ENCODE measurements around the gene VDAC1. TPM values are rescaled to one million over a fixed set of nuclear protein-coding genes. Genes with fewer than 3 reads are reported as not detected.

The VDAC1 gene
- total and polyA plus RNA-seq, 2 of the 8 experiments (the other 6 are each of a cell fraction or from before 2014, with no cell fraction given), result 111 to 301 TPM

GRCh38 chr5:133983674-133984073 lies 21.1 kb downstream of the VDAC1 start:
- Histone ChIP-seq H3K9ac (replicated peaks in 1 of 4; ENCODE audit: extremely low read depth in 1 of 4, low read depth in 3 of 4, low read length in 3 of 4) (no peak overlapping the region), H2BK5ac (ENCODE audit: low read depth, low read length) (no peak overlapping the region), H4K5ac (ENCODE audit: insufficient read length, low read depth, low read length) (no peak overlapping the region), H2BK15ac (ENCODE audit: low read length) (no peak overlapping the region), H3K9me3 (ENCODE audit: insufficient read depth in 2 of 2, low read depth in 1 of 2, low read length in 1 of 2) (no peaks in the 10 kb centered on the region), H3K27me3 (replicated peaks in 1 of 4; ENCODE audit: control insufficient read depth in 3 of 4, extremely low read depth in 1 of 4, insufficient read depth in 3 of 4, low read length in 3 of 4) (no peaks in the 10 kb centered on the region), H2BK120ac (replicated peaks; ENCODE audit: low read depth, low read length) (no peak overlapping the region), H2BK20ac (ENCODE audit: low read length) (no peak overlapping the region), H4K91ac (replicated peaks; ENCODE audit: insufficient read length, low read length) (no peak overlapping the region), H3K4me2 (ENCODE audit: insufficient read depth in 1 of 2, low read depth in 2 of 2, low read length in 2 of 2) (no peak overlapping the region), H2AFZ (ENCODE audit: low read length) (no peak overlapping the region), H3K56ac (replicated peaks; ENCODE audit: insufficient read length, low read depth, low read length) (no peak overlapping the region), H3K79me1 (ENCODE audit: low read depth, low read length) (no peaks in the 10 kb centered on the region; the same call in none of the 2 replicates), H2BK12ac (ENCODE audit: low read depth, low read length) (no peak overlapping the region), H2AK5ac (ENCODE audit: low read depth, low read length) (no peak overlapping the region), H3K79me2 (ENCODE audit: control insufficient read depth in 1 of 2, insufficient read depth in 2 of 2, low read length in 2 of 2) (peaks cover 4 to 12% of the 10 kb centered on the region in 2 experiments; a peak in 2 of 4 replicates), H3K14ac (ENCODE audit: insufficient read length) (no peak overlapping the region), H3K27ac (ENCODE audit: low read depth, low read length) (no peak overlapping the region), H3K4me3 (ENCODE audit: extremely low read depth in 1 of 4, insufficient read depth in 2 of 4, low read depth in 3 of 4, low read length in 4 of 4) (no peak overlapping the region), H3K23me2 (ENCODE audit: low read depth, low read length) (no peaks in the 10 kb centered on the region), H3K23ac (ENCODE audit: insufficient read length) (no peak overlapping the region), H3K36me3 (ENCODE audit: control insufficient read depth in 2 of 4, insufficient read depth in 4 of 4, low read length in 3 of 4) (peaks cover 11 to 69% (median 41%) of the 10 kb centered on the region in 4 experiments), H3K4me1 (replicated peaks in 1 of 4; ENCODE audit: control insufficient read depth in 3 of 4, insufficient read depth in 4 of 4, low read length in 3 of 4) (no peaks in the 10 kb centered on the region), H4K20me1 (replicated peaks in 1 of 2; ENCODE audit: control insufficient read depth in 1 of 2, insufficient read depth in 2 of 2, low read length in 2 of 2) (peaks cover 6 to 16% of the 10 kb centered on the region in 2 experiments), H4K8ac (ENCODE audit: extremely low read depth, insufficient read depth, low read length) (no peak overlapping the region), H3K18ac (ENCODE audit: extremely low read depth, low read length) (no peak overlapping the region), H3K4ac (replicated peaks; ENCODE audit: insufficient read length, low read depth, low read length) (no peak overlapping the region)
- ChIA-PET POLR2A (ENCODE audit: partially characterized antibody) (interaction anchor here (0.6 to 0.7 kb wide), 2 partner anchors 16 to 17 kb away, joined by 3 read pairs; no protein-coding TSS in a partner anchor), CTCF (ENCODE audit: partially characterized antibody) (interaction anchor here (0.6 to 15.5 kb wide), 4 partner anchors 13 to 43 kb away, joined by 3 to 160 read pairs (median 3); no protein-coding TSS in a partner anchor)
- DNase-seq (ENCODE audit: low read depth in 1 of 2, low spot score in 2 of 2) (no peak), FAIRE-seq (no peak)
- TF ChIP-seq ATF3 (IDR thresholded peaks at IDR 0.05; ENCODE audit: insufficient read depth, low read depth, low read length), result no peak
- no peak for TF ChIP-seq KDM4A (IDR thresholded peaks at IDR 0.05; ENCODE audit: low read depth, low read length, severe bottlenecking)
- TF ChIP-seq TEAD4 (IDR thresholded peaks at IDR 0.05; ENCODE audit: low read depth, low read length), result no peak
- TF ChIP-seq TAF7 (optimal IDR thresholded peaks at IDR 0.05; ENCODE audit: borderline replicate concordance, low read depth, low read length), result no peak
- 94% methylated on average over 5 of the region's 5 CpGs; no CpG with 5 or more reads in 1 of the 2 experiments for WGBS, 2 experiments (ENCODE audit: extremely low coverage in 1 of 2, insufficient coverage in 1 of 2, insufficient read length in 1 of 2, insufficient replicate concordance in 2 of 2, low coverage in 1 of 2, low lambda C conversion rate in 2 of 2, missing lambda C conversion rate in 1 of 2)

Measured in H1 (cell line).